SH-SY5Y (cell line): ENCODE results near the gene RUSC1.

ENCODE experiments used
- GATA2 ChIP-seq: IDR thresholded peaks from 2 replicates; pipeline ENCODE4 v1.6.1; 2011; ENCODE audit warnings: mild to moderate bottlenecking, low read depth, low read length
- GATA3 ChIP-seq: IDR thresholded peaks from 2 replicates; pipeline ENCODE4 v1.6.1; 2011; ENCODE audit warnings: low read depth, mild to moderate bottlenecking, low read length, moderate library complexity

GRCh38 chr1:155307247-155307740 is 13.4 kb upstream of the RUSC1 start:
- TF ChIP-seq GATA2 (no peak), GATA3 (no peak)
